ENCODE measurements around the gene CDH5. TPM values are rescaled to one million over a fixed set of nuclear protein-coding genes. Genes with fewer than 3 reads are reported as not detected.

Gene CDH5
- total and polyA plus RNA-seq, 2 of the 13 experiments (the other 11 are each of a cell fraction or from before 2014, with no cell fraction given), result 0.71 to 1.1 TPM

DNA sequence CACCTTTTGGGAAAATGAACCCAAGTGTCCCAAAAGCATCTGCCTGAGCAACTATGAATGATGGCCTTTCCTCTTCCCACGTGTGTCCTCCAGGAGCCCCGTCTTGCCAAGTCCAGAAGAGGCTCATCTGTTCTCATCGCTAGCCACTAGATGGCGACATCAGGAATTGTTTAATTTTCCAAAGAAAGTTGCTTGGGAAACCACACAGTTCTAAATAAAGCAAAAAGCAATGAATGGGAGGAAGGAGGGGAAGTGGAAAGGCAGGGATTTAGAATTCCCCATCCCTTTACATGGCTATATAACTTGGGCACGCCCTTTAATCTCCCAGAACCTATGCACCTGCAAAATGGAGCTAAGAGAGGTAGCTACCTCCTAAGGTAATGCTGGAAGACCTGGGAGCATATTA is 9.0 kb upstream of the CDH5 start (continued):
- TF ChIP-seq, protein P1, sequence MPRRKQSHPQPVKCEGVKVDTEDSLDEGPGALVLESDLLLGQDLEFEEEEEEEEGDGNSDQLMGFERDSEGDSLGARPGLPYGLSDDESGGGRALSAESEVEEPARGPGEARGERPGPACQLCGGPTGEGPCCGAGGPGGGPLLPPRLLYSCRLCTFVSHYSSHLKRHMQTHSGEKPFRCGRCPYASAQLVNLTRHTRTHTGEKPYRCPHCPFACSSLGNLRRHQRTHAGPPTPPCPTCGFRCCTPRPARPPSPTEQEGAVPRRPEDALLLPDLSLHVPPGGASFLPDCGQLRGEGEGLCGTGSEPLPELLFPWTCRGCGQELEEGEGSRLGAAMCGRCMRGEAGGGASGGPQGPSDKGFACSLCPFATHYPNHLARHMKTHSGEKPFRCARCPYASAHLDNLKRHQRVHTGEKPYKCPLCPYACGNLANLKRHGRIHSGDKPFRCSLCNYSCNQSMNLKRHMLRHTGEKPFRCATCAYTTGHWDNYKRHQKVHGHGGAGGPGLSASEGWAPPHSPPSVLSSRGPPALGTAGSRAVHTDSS (CRISPR knock-in tag; conservative IDR thresholded peaks at IDR 0.05), result no peak
- TF ChIP-seq, protein P2, sequence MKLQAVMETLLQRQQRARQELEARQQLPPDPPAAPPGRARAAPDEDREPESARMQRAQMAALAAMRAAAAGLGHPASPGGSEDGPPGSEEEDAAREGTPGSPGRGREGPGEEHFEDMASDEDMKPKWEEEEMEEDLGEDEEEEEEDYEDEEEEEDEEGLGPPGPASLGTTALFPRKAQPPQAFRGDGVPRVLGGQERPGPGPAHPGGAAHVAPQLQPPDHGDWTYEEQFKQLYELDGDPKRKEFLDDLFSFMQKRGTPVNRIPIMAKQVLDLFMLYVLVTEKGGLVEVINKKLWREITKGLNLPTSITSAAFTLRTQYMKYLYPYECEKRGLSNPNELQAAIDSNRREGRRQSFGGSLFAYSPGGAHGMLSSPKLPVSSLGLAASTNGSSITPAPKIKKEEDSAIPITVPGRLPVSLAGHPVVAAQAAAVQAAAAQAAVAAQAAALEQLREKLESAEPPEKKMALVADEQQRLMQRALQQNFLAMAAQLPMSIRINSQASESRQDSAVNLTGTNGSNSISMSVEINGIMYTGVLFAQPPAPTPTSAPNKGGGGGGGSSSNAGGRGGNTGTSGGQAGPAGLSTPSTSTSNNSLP (IDR thresholded peaks at IDR 0.05; ENCODE audit: low read depth, low read length), result peak; percentile 46; the same call in 1 of the 2 replicates
- no peak for TF ChIP-seq ZBTB1 (CRISPR knock-in tag; IDR thresholded peaks at IDR 0.05; ENCODE audit: borderline replicate concordance)
- TF ChIP-seq STAG1 (CRISPR knock-in tag; IDR thresholded peaks at IDR 0.05), result peak; percentile 58
- TF ChIP-seq, protein P3, sequence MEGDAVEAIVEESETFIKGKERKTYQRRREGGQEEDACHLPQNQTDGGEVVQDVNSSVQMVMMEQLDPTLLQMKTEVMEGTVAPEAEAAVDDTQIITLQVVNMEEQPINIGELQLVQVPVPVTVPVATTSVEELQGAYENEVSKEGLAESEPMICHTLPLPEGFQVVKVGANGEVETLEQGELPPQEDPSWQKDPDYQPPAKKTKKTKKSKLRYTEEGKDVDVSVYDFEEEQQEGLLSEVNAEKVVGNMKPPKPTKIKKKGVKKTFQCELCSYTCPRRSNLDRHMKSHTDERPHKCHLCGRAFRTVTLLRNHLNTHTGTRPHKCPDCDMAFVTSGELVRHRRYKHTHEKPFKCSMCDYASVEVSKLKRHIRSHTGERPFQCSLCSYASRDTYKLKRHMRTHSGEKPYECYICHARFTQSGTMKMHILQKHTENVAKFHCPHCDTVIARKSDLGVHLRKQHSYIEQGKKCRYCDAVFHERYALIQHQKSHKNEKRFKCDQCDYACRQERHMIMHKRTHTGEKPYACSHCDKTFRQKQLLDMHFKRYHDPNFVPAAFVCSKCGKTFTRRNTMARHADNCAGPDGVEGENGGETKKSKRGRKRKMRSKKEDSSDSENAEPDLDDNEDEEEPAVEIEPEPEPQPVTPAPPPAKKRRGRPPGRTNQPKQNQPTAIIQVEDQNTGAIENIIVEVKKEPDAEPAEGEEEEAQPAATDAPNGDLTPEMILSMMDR (CRISPR knock-in tag; IDR thresholded peaks at IDR 0.05), result peak; percentile 79

DNA sequence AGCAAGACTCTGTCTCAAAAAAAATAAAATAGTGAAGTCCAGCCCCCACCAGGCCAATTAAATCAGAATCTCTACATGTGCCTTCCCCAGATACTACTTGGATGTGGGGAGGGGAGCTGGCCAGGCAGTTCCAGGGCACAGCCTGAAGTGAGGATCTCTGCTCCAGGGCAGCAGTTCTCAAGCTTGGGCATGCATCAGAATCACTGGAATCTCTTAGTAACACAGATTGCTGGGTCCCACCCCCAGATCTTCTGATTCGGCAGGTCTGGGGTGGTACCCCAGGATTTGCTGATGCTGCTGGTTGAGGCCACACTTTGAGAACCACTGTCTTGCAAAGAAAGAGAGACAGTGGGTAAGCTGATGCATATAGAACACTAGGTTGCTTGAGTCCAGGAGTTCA is 8.3 kb upstream of the CDH5 start:
- H2AFZ ChIP-seq (ENCODE audit: low read length), result no peak overlapping the region
- no peak overlapping the region for H3K9ac ChIP-seq (ENCODE audit: insufficient read depth, low read depth, low read length)
- intact Hi-C loops (cut with micrococcal nuclease; ENCODE audit: unreplicated experiment) (no loop called here), in situ Hi-C loops (cut with HindIII; ENCODE audit: extremely low pct_ligation_motif_present, low pct_unique_long_range_greater_than_20kb) (no loop called here)
- H3K4me1 ChIP-seq (ENCODE audit: insufficient read depth, low read length), result peaks cover 13% of the 10 kb centered on the region
- H4K20me1 ChIP-seq (ENCODE audit: insufficient read depth, low read length), result no peaks in the 10 kb centered on the region
- DNase-seq (ENCODE audit: low spot score), result no peak
- H3K27ac ChIP-seq (ENCODE audit: extremely low read length, insufficient read depth, low read length), result no peak overlapping the region
- H3K36me3 ChIP-seq (replicated peaks in 1 of 2; ENCODE audit: control insufficient read depth in 1 of 2, insufficient read depth in 2 of 2, low read length in 2 of 2), result no peaks in the 10 kb centered on the region
- ChIA-PET POLR2A (no interaction called here), CTCF (ENCODE audit: low intra/inter-chr PET ratio, low total read pairs) (interaction anchor here (1.4 kb wide), 1 partner anchor 125 kb away, joined by 12 read pairs; no protein-coding TSS in a partner anchor)
- peaks cover 5 to 59% of the 10 kb centered on the region in 2 experiments; a peak in 4 of 5 replicates for H3K27me3 ChIP-seq (ENCODE audit: control insufficient read depth in 1 of 2, insufficient read depth in 2 of 2, low read length in 2 of 2)
- no peaks in the 10 kb centered on the region for H3K79me2 ChIP-seq (ENCODE audit: insufficient read depth, low read length)
- ATAC-seq, result no peak
- no TSS peak for BruUV-seq (replicated peaks)
- FAIRE-seq, result no peak
- no peak overlapping the region for H3K4me3 ChIP-seq (replicated peaks in 1 of 3; ENCODE audit: insufficient read depth in 1 of 3, low read depth in 2 of 3, low read length in 3 of 3)
- WGBS (ENCODE audit: low lambda C conversion rate), result 0% methylated on average over 1 of the region's 1 CpG
- H3K4me2 ChIP-seq (ENCODE audit: low read depth, low read length), result no peak overlapping the region
- no peaks in the 10 kb centered on the region for H3K9me3 ChIP-seq (ENCODE audit: low read length)
- TF ChIP-seq ZFAT (CRISPR knock-in tag; conservative IDR thresholded peaks at IDR 0.05) (no peak), ZNF598 (CRISPR knock-in tag; IDR thresholded peaks at IDR 0.05; ENCODE audit: borderline replicate concordance) (no peak), NCOA5 (CRISPR knock-in tag; IDR thresholded peaks at IDR 0.05) (no peak), ZNF557 (CRISPR knock-in tag; IDR thresholded peaks at IDR 0.05) (no peak), SMAD1 (CRISPR knock-in tag; IDR thresholded peaks at IDR 0.05; ENCODE audit: borderline replicate concordance, low read depth) (no peak), PHF21A (CRISPR knock-in tag; IDR thresholded peaks at IDR 0.05) (no peak)
- TF ChIP-seq, protein P4, sequence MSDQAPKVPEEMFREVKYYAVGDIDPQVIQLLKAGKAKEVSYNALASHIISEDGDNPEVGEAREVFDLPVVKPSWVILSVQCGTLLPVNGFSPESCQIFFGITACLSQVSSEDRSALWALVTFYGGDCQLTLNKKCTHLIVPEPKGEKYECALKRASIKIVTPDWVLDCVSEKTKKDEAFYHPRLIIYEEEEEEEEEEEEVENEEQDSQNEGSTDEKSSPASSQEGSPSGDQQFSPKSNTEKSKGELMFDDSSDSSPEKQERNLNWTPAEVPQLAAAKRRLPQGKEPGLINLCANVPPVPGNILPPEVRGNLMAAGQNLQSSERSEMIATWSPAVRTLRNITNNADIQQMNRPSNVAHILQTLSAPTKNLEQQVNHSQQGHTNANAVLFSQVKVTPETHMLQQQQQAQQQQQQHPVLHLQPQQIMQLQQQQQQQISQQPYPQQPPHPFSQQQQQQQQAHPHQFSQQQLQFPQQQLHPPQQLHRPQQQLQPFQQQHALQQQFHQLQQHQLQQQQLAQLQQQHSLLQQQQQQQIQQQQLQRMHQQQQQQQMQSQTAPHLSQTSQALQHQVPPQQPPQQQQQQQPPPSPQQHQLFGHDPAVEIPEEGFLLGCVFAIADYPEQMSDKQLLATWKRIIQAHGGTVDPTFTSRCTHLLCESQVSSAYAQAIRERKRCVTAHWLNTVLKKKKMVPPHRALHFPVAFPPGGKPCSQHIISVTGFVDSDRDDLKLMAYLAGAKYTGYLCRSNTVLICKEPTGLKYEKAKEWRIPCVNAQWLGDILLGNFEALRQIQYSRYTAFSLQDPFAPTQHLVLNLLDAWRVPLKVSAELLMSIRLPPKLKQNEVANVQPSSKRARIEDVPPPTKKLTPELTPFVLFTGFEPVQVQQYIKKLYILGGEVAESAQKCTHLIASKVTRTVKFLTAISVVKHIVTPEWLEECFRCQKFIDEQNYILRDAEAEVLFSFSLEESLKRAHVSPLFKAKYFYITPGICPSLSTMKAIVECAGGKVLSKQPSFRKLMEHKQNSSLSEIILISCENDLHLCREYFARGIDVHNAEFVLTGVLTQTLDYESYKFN (CRISPR knock-in tag; conservative IDR thresholded peaks at IDR 0.05), result no peak
- TF ChIP-seq, protein P5, sequence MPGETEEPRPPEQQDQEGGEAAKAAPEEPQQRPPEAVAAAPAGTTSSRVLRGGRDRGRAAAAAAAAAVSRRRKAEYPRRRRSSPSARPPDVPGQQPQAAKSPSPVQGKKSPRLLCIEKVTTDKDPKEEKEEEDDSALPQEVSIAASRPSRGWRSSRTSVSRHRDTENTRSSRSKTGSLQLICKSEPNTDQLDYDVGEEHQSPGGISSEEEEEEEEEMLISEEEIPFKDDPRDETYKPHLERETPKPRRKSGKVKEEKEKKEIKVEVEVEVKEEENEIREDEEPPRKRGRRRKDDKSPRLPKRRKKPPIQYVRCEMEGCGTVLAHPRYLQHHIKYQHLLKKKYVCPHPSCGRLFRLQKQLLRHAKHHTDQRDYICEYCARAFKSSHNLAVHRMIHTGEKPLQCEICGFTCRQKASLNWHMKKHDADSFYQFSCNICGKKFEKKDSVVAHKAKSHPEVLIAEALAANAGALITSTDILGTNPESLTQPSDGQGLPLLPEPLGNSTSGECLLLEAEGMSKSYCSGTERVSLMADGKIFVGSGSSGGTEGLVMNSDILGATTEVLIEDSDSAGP (CRISPR knock-in tag; IDR thresholded peaks at IDR 0.05; ENCODE audit: borderline replicate concordance), result no peak

All from HepG2 (cell line).